ENCODE results near the gene DPF3. TPM values are rescaled to one million over a fixed set of nuclear protein-coding genes. Genes with fewer than 3 reads are reported as not detected.

Gene DPF3
- total RNA-seq, 6 experiments from 2014 or later = 4.1 to 6.6 (median 5.4) TPM

DNA sequence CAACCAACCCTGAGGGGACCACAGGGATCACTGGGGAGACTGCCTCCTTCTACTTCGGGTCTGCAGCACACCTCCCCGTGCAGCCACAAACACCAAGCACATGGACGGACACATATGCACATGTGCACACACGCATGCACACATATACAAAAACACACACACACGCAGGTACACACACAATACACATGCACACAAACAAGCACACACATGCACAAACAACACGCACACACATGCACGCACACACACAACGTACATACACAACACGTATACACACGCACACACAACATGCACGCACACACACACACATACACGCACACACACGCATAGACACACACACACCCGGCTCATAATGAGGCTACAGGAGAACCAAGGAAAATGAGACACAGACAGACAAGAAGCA lies 203.6 kb downstream of the DPF3 start:
- H3K27ac Mint-ChIP-seq = no peak overlapping the region
- peaks cover 12% of the 10 kb centered on the region for H3K4me1 Mint-ChIP-seq (ENCODE audit: low read depth)
- TF ChIP-seq, protein P1, sequence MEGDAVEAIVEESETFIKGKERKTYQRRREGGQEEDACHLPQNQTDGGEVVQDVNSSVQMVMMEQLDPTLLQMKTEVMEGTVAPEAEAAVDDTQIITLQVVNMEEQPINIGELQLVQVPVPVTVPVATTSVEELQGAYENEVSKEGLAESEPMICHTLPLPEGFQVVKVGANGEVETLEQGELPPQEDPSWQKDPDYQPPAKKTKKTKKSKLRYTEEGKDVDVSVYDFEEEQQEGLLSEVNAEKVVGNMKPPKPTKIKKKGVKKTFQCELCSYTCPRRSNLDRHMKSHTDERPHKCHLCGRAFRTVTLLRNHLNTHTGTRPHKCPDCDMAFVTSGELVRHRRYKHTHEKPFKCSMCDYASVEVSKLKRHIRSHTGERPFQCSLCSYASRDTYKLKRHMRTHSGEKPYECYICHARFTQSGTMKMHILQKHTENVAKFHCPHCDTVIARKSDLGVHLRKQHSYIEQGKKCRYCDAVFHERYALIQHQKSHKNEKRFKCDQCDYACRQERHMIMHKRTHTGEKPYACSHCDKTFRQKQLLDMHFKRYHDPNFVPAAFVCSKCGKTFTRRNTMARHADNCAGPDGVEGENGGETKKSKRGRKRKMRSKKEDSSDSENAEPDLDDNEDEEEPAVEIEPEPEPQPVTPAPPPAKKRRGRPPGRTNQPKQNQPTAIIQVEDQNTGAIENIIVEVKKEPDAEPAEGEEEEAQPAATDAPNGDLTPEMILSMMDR (IDR thresholded peaks at IDR 0.05) = no peak
- H3K9me3 Mint-ChIP-seq = no peaks in the 10 kb centered on the region
- no peaks in the 10 kb centered on the region; the same call in 1 of the 2 replicates for H3K27me3 Mint-ChIP-seq (ENCODE audit: insufficient read depth)
- no peak overlapping the region for H3K4me3 Mint-ChIP-seq
- peaks cover 38% of the 10 kb centered on the region for H3K36me3 Mint-ChIP-seq (ENCODE audit: low read depth)
- DNase-seq = no peak

GRCh38 chr14:72688990-72689671 lies 204.8 kb downstream of the DPF3 start:
- TF ChIP-seq, protein P1 (IDR thresholded peaks at IDR 0.05) = no peak
- H3K27me3 Mint-ChIP-seq (ENCODE audit: insufficient read depth) = no peaks in the 10 kb centered on the region; the same call in 1 of the 2 replicates

GRCh38 chr14:72686832-72687231 lies 207.1 kb downstream of the DPF3 start:
- TF ChIP-seq, protein P1 (IDR thresholded peaks at IDR 0.05) = no peak
- Mint-ChIP-seq H3K4me3 (no peak overlapping the region), H3K27me3 (ENCODE audit: insufficient read depth) (peaks cover 2% of the 10 kb centered on the region; the same call in 1 of the 2 replicates), H3K36me3 (ENCODE audit: low read depth) (peaks cover 46% of the 10 kb centered on the region), H3K4me1 (ENCODE audit: low read depth) (peaks cover 29% of the 10 kb centered on the region), H3K9me3 (no peaks in the 10 kb centered on the region), H3K27ac (no peak overlapping the region)
- no peak for DNase-seq

More at GRCh38 chr14:72688990-72689671, 204.8 kb downstream of the DPF3 start:
- H3K27ac Mint-ChIP-seq = no peak overlapping the region
- H3K4me1 Mint-ChIP-seq (ENCODE audit: low read depth) = peaks cover 18% of the 10 kb centered on the region
- H3K36me3 Mint-ChIP-seq (ENCODE audit: low read depth) = peaks cover 50% of the 10 kb centered on the region
- no peak overlapping the region for H3K4me3 Mint-ChIP-seq
- no peak for DNase-seq
- no peaks in the 10 kb centered on the region for H3K9me3 Mint-ChIP-seq

GRCh38 chr14:72686101-72686500 lies 207.8 kb downstream of the DPF3 start:
- H3K27ac Mint-ChIP-seq = no peak overlapping the region
- TF ChIP-seq, protein P1 (IDR thresholded peaks at IDR 0.05) = no peak
- H3K4me1 Mint-ChIP-seq (ENCODE audit: low read depth) = peaks cover 36% of the 10 kb centered on the region
- H3K9me3 Mint-ChIP-seq = no peaks in the 10 kb centered on the region
- no peak overlapping the region; the same call in 1 of the 2 replicates for H3K4me3 Mint-ChIP-seq
- peaks cover 2% of the 10 kb centered on the region; the same call in 1 of the 2 replicates for H3K27me3 Mint-ChIP-seq (ENCODE audit: insufficient read depth)
- no peak for DNase-seq
- H3K36me3 Mint-ChIP-seq (ENCODE audit: low read depth) = peaks cover 39% of the 10 kb centered on the region

DNA sequence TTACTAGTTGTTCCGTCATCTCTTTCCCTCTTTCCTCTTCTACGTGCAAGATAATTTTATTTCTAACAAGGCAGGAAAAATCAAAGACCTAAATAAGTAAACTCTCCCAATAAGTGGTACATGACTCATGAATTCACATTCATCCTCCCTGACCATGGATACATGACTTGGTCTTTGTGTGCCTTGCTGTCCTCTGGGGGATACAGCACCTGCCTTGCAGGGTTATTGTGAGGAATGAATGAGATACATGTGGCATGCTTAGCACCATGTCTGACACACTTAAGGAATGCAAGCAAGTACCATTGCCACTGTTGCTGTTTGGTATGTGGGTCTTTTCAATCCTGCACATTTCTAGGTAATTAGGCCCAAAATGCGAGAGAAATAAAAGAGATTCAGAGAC lies 208.4 kb downstream of the DPF3 start:
- Mint-ChIP-seq H3K4me1 (ENCODE audit: low read depth) (peaks cover 42% of the 10 kb centered on the region), H3K27ac (no peak overlapping the region), H3K27me3 (ENCODE audit: insufficient read depth) (peaks cover 2% of the 10 kb centered on the region; the same call in 1 of the 2 replicates), H3K36me3 (ENCODE audit: low read depth) (peaks cover 32% of the 10 kb centered on the region), H3K9me3 (no peaks in the 10 kb centered on the region), H3K4me3 (no peak overlapping the region)
- TF ChIP-seq, protein P1 (IDR thresholded peaks at IDR 0.05) = no peak
- no peak for DNase-seq
